ENCODE results near the gene NECTIN1. TPM values are rescaled to one million over a fixed set of nuclear protein-coding genes. Genes with fewer than 3 reads are reported as not detected.

Gene NECTIN1
- total RNA-seq, 2 experiments from 2014 or later: 2.5 to 3.4 TPM

DNA sequence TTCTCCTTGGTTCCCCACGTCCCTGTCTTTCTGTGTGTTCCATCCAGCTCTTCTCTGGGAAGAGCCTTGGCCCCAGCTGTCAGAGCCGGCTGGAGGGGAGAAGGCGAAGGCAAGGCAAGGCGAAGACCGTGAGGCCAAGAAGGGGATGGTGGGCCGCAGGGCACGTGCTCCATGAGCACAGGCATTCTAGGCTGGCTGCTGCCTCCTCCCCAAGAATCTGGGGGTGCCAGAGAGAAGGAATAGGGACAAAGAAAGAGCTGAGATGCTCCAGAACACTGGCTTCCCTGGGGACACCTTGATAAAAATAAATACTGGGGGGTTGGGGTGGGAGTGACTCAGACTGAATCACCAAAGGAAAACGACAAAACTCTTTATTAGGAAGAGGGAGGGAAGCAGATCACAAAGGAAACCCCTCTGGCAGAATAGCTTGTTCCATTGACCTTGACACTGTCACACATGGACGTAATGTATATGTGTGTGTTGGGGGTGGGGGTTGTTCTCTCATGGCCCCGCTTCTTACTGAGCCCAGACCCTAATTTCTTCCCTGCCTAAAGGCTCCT lies 52.5 kb downstream of the NECTIN1 start:
- intact Hi-C loops (cut with DNase I, micrococcal nuclease): no loop called here
- POLR2A ChIA-PET: no interaction called here

DNA sequence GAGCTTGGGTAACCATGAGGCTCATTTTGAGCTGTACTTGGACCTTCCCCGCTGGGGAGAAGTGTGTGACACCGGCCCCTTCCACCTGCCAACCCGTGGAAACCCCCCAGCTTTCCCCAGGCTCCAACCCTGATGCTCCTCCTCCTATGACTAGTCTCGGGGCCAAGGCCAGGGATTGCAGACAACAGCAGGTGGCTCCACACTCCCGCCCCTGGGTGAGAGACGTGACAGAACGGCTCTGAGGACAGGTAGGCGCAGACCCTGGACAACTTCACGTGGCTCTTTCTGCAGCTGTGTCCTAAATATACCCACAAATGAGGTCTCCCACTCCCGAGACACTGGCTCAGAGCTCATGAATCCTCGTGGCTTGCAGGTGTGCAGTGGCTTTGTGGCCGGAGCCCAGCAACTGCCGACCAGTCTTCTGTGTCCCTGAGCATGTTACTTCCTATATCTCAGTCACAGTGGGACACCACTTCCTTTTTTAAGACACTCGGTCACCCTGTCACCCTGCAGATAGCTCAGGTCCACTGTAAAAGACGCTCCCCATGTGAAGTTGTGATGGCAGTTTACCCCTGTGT lies 55.2 kb downstream of the NECTIN1 start:
- H3K4me3 ChIP-seq (ENCODE audit: low read length): no peak overlapping the region
- Mint-ChIP-seq H3K27ac (no peak overlapping the region), H3K4me1 (ENCODE audit: low read depth) (peaks cover 6% of the 10 kb centered on the region), H3K4me3 (no peak overlapping the region), H3K36me3 (ENCODE audit: low read depth) (no peaks in the 10 kb centered on the region), H3K27me3 (no peaks in the 10 kb centered on the region), H3K9me3 (no peaks in the 10 kb centered on the region)
- no peaks in the 10 kb centered on the region for H3K27me3 ChIP-seq (ENCODE audit: control insufficient read depth in 1 of 2, insufficient read depth in 2 of 2, low read length in 2 of 2)
- POLR2A ChIA-PET: interaction anchor here (1.3 kb wide), 1 partner anchor 54 kb away, joined by 3 read pairs; no protein-coding TSS in a partner anchor
- H3K4me1 ChIP-seq (ENCODE audit: insufficient read depth, low read length): peaks cover 3% of the 10 kb centered on the region
- TF ChIP-seq, protein P1, sequence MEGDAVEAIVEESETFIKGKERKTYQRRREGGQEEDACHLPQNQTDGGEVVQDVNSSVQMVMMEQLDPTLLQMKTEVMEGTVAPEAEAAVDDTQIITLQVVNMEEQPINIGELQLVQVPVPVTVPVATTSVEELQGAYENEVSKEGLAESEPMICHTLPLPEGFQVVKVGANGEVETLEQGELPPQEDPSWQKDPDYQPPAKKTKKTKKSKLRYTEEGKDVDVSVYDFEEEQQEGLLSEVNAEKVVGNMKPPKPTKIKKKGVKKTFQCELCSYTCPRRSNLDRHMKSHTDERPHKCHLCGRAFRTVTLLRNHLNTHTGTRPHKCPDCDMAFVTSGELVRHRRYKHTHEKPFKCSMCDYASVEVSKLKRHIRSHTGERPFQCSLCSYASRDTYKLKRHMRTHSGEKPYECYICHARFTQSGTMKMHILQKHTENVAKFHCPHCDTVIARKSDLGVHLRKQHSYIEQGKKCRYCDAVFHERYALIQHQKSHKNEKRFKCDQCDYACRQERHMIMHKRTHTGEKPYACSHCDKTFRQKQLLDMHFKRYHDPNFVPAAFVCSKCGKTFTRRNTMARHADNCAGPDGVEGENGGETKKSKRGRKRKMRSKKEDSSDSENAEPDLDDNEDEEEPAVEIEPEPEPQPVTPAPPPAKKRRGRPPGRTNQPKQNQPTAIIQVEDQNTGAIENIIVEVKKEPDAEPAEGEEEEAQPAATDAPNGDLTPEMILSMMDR (IDR thresholded peaks at IDR 0.05): no peak
- peaks cover 0 to 13% of the 10 kb centered on the region in 2 experiments for H3K9me3 ChIP-seq (ENCODE audit: control insufficient read depth in 1 of 2, insufficient read depth in 1 of 2, low read length in 2 of 2)
- peak in 4 of 14 experiments; percentile 13 to 61 (median 32) for DNase-seq
- intact Hi-C loops (cut with DNase I, micrococcal nuclease): no loop called here
- no peak for ATAC-seq (ENCODE audit: poor library complexity)
- no peak overlapping the region for H3K27ac ChIP-seq (ENCODE audit: low read depth in 1 of 2, low read length in 2 of 2)
- H3K36me3 ChIP-seq (ENCODE audit: insufficient read depth, low read length): no peaks in the 10 kb centered on the region
- CTCF ChIA-PET: no interaction called here

More for the DNA sequence above, 52.5 kb downstream of the NECTIN1 start:
- CTCF ChIA-PET: no interaction called here
- no peaks in the 10 kb centered on the region for H3K27me3 ChIP-seq (ENCODE audit: control insufficient read depth in 1 of 2, insufficient read depth in 2 of 2, low read length in 2 of 2)
- no peaks in the 10 kb centered on the region for H3K36me3 Mint-ChIP-seq (ENCODE audit: low read depth)
- no peaks in the 10 kb centered on the region for H3K27me3 Mint-ChIP-seq
- ATAC-seq (ENCODE audit: poor library complexity): no peak
- H3K27ac Mint-ChIP-seq: no peak overlapping the region
- no peak overlapping the region for H3K4me3 ChIP-seq (ENCODE audit: low read length)
- no peaks in the 10 kb centered on the region for H3K9me3 Mint-ChIP-seq
- peaks cover 0 to 13% of the 10 kb centered on the region in 2 experiments for H3K9me3 ChIP-seq (ENCODE audit: control insufficient read depth in 1 of 2, insufficient read depth in 1 of 2, low read length in 2 of 2)
- H3K27ac ChIP-seq (ENCODE audit: low read depth in 1 of 2, low read length in 2 of 2): no peak overlapping the region
- TF ChIP-seq, protein P1 (IDR thresholded peaks at IDR 0.05): no peak
- peaks cover 6% of the 10 kb centered on the region for H3K4me1 Mint-ChIP-seq (ENCODE audit: low read depth)
- H3K4me1 ChIP-seq (ENCODE audit: insufficient read depth, low read length): peaks cover 3% of the 10 kb centered on the region
- no peak overlapping the region for H3K4me3 Mint-ChIP-seq
- no peaks in the 10 kb centered on the region for H3K36me3 ChIP-seq (ENCODE audit: insufficient read depth, low read length)
- DNase-seq: no peak

DNA sequence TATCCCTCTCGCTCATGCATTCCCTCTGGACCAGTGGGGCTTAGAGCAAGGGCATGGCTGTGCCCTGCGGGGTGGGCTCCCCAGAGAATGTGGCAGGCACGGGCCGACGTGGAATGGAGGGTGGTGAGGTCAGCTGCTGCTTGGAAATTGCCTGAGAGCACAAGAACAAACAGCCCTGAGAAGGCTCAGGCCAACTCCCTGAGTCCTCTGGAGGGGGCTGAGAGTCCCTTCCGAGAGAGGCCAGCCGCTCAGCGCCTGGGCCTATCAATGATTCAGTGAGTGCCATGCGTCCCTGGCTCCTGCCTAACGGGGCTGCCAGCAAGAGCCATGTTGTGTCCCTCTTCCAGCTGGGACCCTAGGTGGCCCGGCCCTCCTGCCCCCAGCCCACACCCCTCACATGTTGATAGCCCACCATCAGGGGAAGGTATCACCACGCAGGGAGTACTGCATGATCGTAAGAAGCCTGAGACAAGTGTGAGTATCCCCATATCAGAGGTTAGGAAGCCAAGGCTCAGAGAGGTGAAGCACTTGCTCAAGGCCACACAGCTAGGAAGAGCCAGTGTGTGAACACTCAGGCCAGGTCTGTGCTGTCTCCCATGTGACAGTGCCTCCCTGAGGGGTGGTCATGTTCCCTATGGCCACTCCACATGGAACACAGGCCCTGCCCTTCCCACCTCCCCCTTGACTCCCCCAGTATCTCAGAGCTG lies 55.8 kb downstream of the NECTIN1 start:
- H3K36me3 ChIP-seq (ENCODE audit: insufficient read depth, low read length): no peaks in the 10 kb centered on the region
- intact Hi-C loops (cut with DNase I, micrococcal nuclease): no loop called here
- Mint-ChIP-seq H3K9me3 (no peaks in the 10 kb centered on the region), H3K4me3 (no peak overlapping the region), H3K36me3 (ENCODE audit: low read depth) (no peaks in the 10 kb centered on the region), H3K27ac (no peak overlapping the region), H3K4me1 (ENCODE audit: low read depth) (peaks cover 6% of the 10 kb centered on the region), H3K27me3 (no peaks in the 10 kb centered on the region)
- no peak overlapping the region for H3K4me3 ChIP-seq (ENCODE audit: low read length)
- ATAC-seq (ENCODE audit: poor library complexity): no peak
- H3K9me3 ChIP-seq (ENCODE audit: control insufficient read depth in 1 of 2, insufficient read depth in 1 of 2, low read length in 2 of 2): peaks cover 0 to 10% of the 10 kb centered on the region in 2 experiments
- H3K4me1 ChIP-seq (ENCODE audit: insufficient read depth, low read length): peaks cover 3% of the 10 kb centered on the region
- POLR2A ChIA-PET: interaction anchor here (1.3 kb wide), 1 partner anchor 54 kb away, joined by 3 read pairs; no protein-coding TSS in a partner anchor
- CTCF ChIA-PET: no interaction called here
- no peak overlapping the region for H3K27ac ChIP-seq (ENCODE audit: low read depth in 1 of 2, low read length in 2 of 2)
- DNase-seq: peak in 1 of 14 experiments; percentile 4
- TF ChIP-seq, protein P1 (IDR thresholded peaks at IDR 0.05): no peak
- no peaks in the 10 kb centered on the region for H3K27me3 ChIP-seq (ENCODE audit: control insufficient read depth in 1 of 2, insufficient read depth in 2 of 2, low read length in 2 of 2)

All from CD4-positive, alpha-beta T cell (primary cell).